Measurements from ENCODE around the gene CAMKMT.

The CAMKMT gene

GRCh38 chr2:44361330-44362206 lies at the start of gene CAMKMT, which contains the start of gene PREPL:
TSS of gene CAMKMT (plus strand) at chr2:44361947.
TSS of gene PREPL (minus strand) at chr2:44361494. CDS start at chr2:44346342, 15,152 bp downstream.
- TF ChIP-seq RAD21 (IDR thresholded peaks at IDR 0.05; ENCODE audit: low read depth) (no peak), ZBTB7A (IDR thresholded peaks at IDR 0.05; ENCODE audit: low read depth) (0 out of 2 replicates have a peak, but pooled peaks have one; percentile 17), CEBPB (IDR thresholded peaks at IDR 0.05) (peak; percentile 65; the same call in 1 of the 2 replicates), FOXM1 (IDR thresholded peaks at IDR 0.05; ENCODE audit: borderline replicate concordance, low read depth) (no peak), EP300 (IDR thresholded peaks at IDR 0.05; ENCODE audit: borderline replicate concordance) (no peak), USF1 (IDR thresholded peaks at IDR 0.05) (peak; percentile 18; the same call in 1 of the 2 replicates), MAX (IDR thresholded peaks at IDR 0.05) (peak; percentile 89), NFIC (IDR thresholded peaks at IDR 0.05) (no peak), EGR1 (IDR thresholded peaks at IDR 0.05) (peak; percentile 94), TAF1 (IDR thresholded peaks at IDR 0.05; ENCODE audit: low read depth) (peak; percentile 65), TEAD4 (IDR thresholded peaks at IDR 0.05) (peak; percentile 17), YY1 (IDR thresholded peaks at IDR 0.05; ENCODE audit: low read depth) (peak; percentile 99), TCF12 (IDR thresholded peaks at IDR 0.05; ENCODE audit: low read depth) (0 out of 2 replicates have a peak, but pooled peaks have one; percentile 18), CREB1 (IDR thresholded peaks at IDR 0.05; ENCODE audit: low read depth) (peak; percentile 84)
- TF ChIP-seq, protein P1, sequence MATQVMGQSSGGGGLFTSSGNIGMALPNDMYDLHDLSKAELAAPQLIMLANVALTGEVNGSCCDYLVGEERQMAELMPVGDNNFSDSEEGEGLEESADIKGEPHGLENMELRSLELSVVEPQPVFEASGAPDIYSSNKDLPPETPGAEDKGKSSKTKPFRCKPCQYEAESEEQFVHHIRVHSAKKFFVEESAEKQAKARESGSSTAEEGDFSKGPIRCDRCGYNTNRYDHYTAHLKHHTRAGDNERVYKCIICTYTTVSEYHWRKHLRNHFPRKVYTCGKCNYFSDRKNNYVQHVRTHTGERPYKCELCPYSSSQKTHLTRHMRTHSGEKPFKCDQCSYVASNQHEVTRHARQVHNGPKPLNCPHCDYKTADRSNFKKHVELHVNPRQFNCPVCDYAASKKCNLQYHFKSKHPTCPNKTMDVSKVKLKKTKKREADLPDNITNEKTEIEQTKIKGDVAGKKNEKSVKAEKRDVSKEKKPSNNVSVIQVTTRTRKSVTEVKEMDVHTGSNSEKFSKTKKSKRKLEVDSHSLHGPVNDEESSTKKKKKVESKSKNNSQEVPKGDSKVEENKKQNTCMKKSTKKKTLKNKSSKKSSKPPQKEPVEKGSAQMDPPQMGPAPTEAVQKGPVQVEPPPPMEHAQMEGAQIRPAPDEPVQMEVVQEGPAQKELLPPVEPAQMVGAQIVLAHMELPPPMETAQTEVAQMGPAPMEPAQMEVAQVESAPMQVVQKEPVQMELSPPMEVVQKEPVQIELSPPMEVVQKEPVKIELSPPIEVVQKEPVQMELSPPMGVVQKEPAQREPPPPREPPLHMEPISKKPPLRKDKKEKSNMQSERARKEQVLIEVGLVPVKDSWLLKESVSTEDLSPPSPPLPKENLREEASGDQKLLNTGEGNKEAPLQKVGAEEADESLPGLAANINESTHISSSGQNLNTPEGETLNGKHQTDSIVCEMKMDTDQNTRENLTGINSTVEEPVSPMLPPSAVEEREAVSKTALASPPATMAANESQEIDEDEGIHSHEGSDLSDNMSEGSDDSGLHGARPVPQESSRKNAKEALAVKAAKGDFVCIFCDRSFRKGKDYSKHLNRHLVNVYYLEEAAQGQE (IDR thresholded peaks at IDR 0.05; ENCODE audit: low read depth), result no peak

- TF ChIP-seq EGR1 (IDR thresholded peaks at IDR 0.05) (no peak), CREB1 (IDR thresholded peaks at IDR 0.05; ENCODE audit: low read depth) (no peak), FOXM1 (IDR thresholded peaks at IDR 0.05; ENCODE audit: borderline replicate concordance, low read depth) (no peak), RAD21 (IDR thresholded peaks at IDR 0.05; ENCODE audit: low read depth) (no peak), NFIC (IDR thresholded peaks at IDR 0.05) (no peak), TAF1 (IDR thresholded peaks at IDR 0.05; ENCODE audit: low read depth) (no peak), ZBTB7A (IDR thresholded peaks at IDR 0.05; ENCODE audit: low read depth) (no peak), TEAD4 (IDR thresholded peaks at IDR 0.05) (no peak), MAX (IDR thresholded peaks at IDR 0.05) (no peak), USF1 (IDR thresholded peaks at IDR 0.05) (no peak), CEBPB (IDR thresholded peaks at IDR 0.05) (no peak), TCF12 (IDR thresholded peaks at IDR 0.05; ENCODE audit: low read depth) (no peak), EP300 (IDR thresholded peaks at IDR 0.05; ENCODE audit: borderline replicate concordance) (no peak), YY1 (IDR thresholded peaks at IDR 0.05; ENCODE audit: low read depth) (no peak)
- TF ChIP-seq, protein P1 (IDR thresholded peaks at IDR 0.05; ENCODE audit: low read depth), result no peak
Observed at GRCh38 chr2:44314362-44314761, 47.4 kb upstream of the CAMKMT start.

DNA sequence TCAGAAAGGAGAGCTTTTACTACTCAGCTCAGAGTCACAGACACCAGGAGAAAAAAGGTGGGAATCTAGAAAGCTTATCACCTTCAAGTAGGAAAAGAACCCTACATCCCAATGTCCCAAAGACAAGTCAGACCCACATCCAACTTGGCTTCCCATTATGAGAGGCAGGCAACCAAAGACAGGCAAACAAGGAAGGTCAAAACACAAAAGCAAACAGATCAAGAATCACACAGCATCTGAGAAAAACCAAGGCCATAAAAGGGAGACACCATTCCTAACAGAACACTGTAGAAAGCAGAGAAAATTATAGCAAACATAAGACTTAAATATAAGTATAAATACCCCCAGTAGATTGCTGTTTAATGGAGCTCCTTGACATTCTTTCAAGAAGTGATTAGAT lies 45.8 kb upstream of the CAMKMT start:
- no peak for TF ChIP-seq TEAD4 (IDR thresholded peaks at IDR 0.05)
- TF ChIP-seq, protein P1 (IDR thresholded peaks at IDR 0.05; ENCODE audit: low read depth), result no peak
- no peak for TF ChIP-seq YY1 (IDR thresholded peaks at IDR 0.05; ENCODE audit: low read depth)
- no peak for TF ChIP-seq NFIC (IDR thresholded peaks at IDR 0.05)
- TF ChIP-seq FOXM1 (IDR thresholded peaks at IDR 0.05; ENCODE audit: borderline replicate concordance, low read depth), result no peak
- TF ChIP-seq RAD21 (IDR thresholded peaks at IDR 0.05; ENCODE audit: low read depth), result no peak
- no peak for TF ChIP-seq USF1 (IDR thresholded peaks at IDR 0.05)
- no peak for TF ChIP-seq TCF12 (IDR thresholded peaks at IDR 0.05; ENCODE audit: low read depth)
- TF ChIP-seq CREB1 (IDR thresholded peaks at IDR 0.05; ENCODE audit: low read depth), result no peak
- no peak for TF ChIP-seq EGR1 (IDR thresholded peaks at IDR 0.05)
- no peak for TF ChIP-seq EP300 (IDR thresholded peaks at IDR 0.05; ENCODE audit: borderline replicate concordance)
- TF ChIP-seq ZBTB7A (IDR thresholded peaks at IDR 0.05; ENCODE audit: low read depth), result no peak
- no peak for TF ChIP-seq CEBPB (IDR thresholded peaks at IDR 0.05)
- TF ChIP-seq MAX (IDR thresholded peaks at IDR 0.05), result no peak
- TF ChIP-seq TAF1 (IDR thresholded peaks at IDR 0.05; ENCODE audit: low read depth), result no peak
